Esophagus squamous epithelium (tissue), 5 donors: ENCODE measurements around the gene EHBP1. TPM values are rescaled to one million over a fixed set of nuclear protein-coding genes. Genes with fewer than 3 reads are reported as not detected.

Experiments
- DNase-seq: peaks from one replicate; lab custom pipeline; 2025; lab: John Stamatoyannopoulos, UW
- H3K27ac ChIP-seq, 4 donors: fragments of 200-600 bp; sonication (generic); one replicate each; pipeline ENCODE4 v1.5.1; 2016 to 2019; ENCODE audit warnings: mild to moderate bottlenecking in 1 of 4
- H3K27me3 ChIP-seq, 4 donors: fragments of 200-600 bp; sonication (generic); 1 replicate in 3 of 4; 2 replicates in 1 of 4; pipeline versions ENCODE4 v1.5.1 to v1.6.0; 2017 to 2021; ENCODE audit warnings: antibody characterized with exemption in 1 of 4
- H3K36me3 ChIP-seq, 3 donors: fragments of 200-600 bp; sonication (generic); one replicate each; pipeline ENCODE4 v1.5.1; 2016 to 2019
- H3K4me1 ChIP-seq, 3 donors: fragments of 200-600 bp; sonication (generic); one replicate each; pipeline ENCODE4 v1.5.1; 2017 to 2019
- H3K4me3 ChIP-seq, 4 donors: fragments of 200-600 bp; sonication (generic); 1 replicate in 3 of 4; 2 replicates in 1 of 4; pipeline ENCODE4 v1.5.1; 2016 to 2019; ENCODE audit warnings: mild to moderate bottlenecking in 2 of 4, moderate library complexity in 1 of 4
- H3K9me3 ChIP-seq, 3 donors: fragments of 200-600 bp; sonication (generic); one replicate each; pipeline ENCODE4 v1.5.1; 2016 to 2019
- POLR2A ChIP-seq, 4 donors: fragments of 450-650 bp; IDR thresholded peaks; one replicate each; pipeline ENCODE4 v1.6.1; 2017; ENCODE audit warnings: antibody characterized with exemption in 4 of 4, mild to moderate bottlenecking in 4 of 4, moderate library complexity in 3 of 4
- WGBS, 2 donors: methylation state at CpG; one replicate each; pipeline ENCODE4 v1.1.5; 2018; 5-methylcytosine and 5-hydroxymethylcytosine counted together
- intact Hi-C: fragments of 100-400 bp; cut with DNase I; formaldehyde crosslinking; loops from one replicate; pipeline ENCODE4 v1.15.0; 2022
- total RNA-seq, 4 donors: library from RNA; depleted of rRNA; stranded (reverse); fragments of >200 nt; gene quantifications; one replicate each; pipeline ENCODE4 v1.1.0, GENCODE V29; 2016
- TF ChIP-seq, protein P1 (sequence below), 6 experiments: fragments of 450-650 bp in 4 of 6; fragments of 200-600 bp in 2 of 6; sonication (generic) in 2 of 6; IDR thresholded peaks; one replicate each; pipeline ENCODE4 v1.5.1; 2016 to 2019; ENCODE audit warnings: antibody characterized with exemption in 6 of 6, mild to moderate bottlenecking in 4 of 6, moderate library complexity in 4 of 6
- donor health status: DM: yes; HTN: yes; CAD: no.

The EHBP1 gene
- total RNA-seq, 4 donors from 2014 or later, result 59.6 to 111 (median 77.9) TPM

DNA sequence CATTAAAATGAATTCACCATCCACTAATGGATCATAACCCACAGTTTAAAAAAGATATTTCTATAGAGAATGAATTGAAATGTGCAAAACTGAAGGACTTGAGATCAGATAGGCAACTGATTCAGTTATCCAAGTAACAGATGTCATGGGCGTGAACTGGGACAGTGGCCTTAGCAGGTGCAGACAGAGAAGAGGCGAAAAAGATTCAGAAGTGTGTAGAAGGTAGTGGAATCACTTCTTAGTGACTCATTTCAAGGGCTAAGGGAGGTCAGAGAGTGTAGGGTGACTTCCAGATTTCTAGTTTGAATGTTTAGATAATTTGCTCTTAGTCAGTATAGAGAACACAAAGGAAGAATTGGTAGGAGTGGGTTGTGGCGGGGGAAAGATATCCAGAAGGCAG lies 79.7 kb downstream of the EHBP1 start:
- H3K36me3 ChIP-seq, result peaks cover 0 to 8% (median 0%) of the 10 kb centered on the region in 3 donors
- H3K4me1 ChIP-seq, result peaks cover 0 to 68% (median 6%) of the 10 kb centered on the region in 3 donors
- TF ChIP-seq, protein P1, sequence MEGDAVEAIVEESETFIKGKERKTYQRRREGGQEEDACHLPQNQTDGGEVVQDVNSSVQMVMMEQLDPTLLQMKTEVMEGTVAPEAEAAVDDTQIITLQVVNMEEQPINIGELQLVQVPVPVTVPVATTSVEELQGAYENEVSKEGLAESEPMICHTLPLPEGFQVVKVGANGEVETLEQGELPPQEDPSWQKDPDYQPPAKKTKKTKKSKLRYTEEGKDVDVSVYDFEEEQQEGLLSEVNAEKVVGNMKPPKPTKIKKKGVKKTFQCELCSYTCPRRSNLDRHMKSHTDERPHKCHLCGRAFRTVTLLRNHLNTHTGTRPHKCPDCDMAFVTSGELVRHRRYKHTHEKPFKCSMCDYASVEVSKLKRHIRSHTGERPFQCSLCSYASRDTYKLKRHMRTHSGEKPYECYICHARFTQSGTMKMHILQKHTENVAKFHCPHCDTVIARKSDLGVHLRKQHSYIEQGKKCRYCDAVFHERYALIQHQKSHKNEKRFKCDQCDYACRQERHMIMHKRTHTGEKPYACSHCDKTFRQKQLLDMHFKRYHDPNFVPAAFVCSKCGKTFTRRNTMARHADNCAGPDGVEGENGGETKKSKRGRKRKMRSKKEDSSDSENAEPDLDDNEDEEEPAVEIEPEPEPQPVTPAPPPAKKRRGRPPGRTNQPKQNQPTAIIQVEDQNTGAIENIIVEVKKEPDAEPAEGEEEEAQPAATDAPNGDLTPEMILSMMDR (IDR thresholded peaks at IDR 0.05), result no peak
- no peak for TF ChIP-seq POLR2A (IDR thresholded peaks at IDR 0.05)
- DNase-seq, result no peak
- intact Hi-C loops, result no loop called here
- no peaks in the 10 kb centered on the region for H3K27me3 ChIP-seq
- no peaks in the 10 kb centered on the region for H3K9me3 ChIP-seq
- H3K27ac ChIP-seq, result peak overlapping the region in 2 of 4 donors; percentile 30 to 59
- 88 to 90% methylated on average over 3 of the region's 3 CpGs for WGBS, 2 donors
- no peak overlapping the region for H3K4me3 ChIP-seq

DNA sequence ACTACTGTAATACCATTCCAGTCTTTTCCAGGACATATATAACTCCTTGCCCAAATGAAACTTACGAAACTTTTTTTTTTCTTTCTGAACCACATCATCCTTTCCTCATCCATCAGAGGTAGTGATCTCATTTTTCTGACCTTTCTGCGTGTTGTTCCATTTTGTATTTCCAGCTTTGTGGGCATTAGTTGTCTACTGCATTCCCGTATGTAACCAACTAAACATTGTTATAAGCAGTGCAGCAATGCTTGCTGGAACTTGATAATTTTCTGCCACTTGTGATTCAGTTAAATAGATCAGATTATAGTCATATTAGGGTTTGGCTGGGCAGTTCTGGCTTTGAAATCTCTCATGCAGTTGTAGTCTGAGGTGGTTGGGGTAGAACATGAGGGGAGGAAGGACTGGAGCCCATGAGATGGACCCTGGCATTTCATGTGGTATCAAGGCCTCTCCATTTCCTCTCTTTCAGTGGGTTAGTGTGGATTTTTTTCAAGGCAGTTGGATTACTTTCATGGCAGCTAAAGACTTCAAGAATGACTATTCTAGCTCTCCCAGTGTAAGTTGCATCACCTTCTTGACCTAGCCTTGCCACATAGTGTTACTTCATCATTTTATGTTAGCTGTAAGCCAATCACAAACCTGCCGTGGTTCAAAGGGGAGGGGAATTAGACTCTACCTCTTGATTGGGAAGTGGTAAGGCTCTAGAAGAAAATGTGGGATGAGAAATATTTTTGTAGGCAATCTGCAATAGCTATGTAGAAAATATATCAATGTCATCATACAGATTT lies 80.5 kb downstream of the EHBP1 start:
- Histone ChIP-seq H3K4me3 (no peak overlapping the region), H3K27ac (peak overlapping the region; percentile 0 to 59 (median 43)), H3K36me3 (peaks cover 0 to 8% (median 0%) of the 10 kb centered on the region in 3 donors), H3K9me3 (no peaks in the 10 kb centered on the region), H3K27me3 (no peaks in the 10 kb centered on the region), H3K4me1 (peaks cover 0 to 72% (median 6%) of the 10 kb centered on the region in 3 donors)
- 45 to 54% methylated on average over 4 of the region's 4 CpGs for WGBS, 2 donors
- TF ChIP-seq POLR2A (IDR thresholded peaks at IDR 0.05), result no peak
- TF ChIP-seq, protein P1 (IDR thresholded peaks at IDR 0.05), result no peak
- intact Hi-C loops, result no loop called here
- DNase-seq, result no peak

DNA sequence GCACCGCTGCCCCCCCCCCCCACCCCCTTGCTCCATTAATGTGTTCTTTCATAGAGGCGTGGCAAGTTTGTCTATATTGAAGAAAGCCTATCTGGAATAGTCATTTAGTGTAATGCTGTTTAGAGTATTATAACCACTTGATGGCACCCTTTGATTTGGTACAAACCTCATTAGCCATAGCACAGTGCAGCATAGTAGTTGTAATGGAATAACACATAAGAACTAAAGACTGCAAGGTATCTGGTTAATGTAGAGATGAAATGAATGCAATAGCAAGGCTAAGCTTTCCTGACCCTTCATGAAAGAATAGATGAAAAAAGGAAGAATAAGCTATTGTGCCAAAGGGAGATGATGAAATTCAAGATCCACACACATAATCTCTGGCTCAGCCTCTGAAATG lies 81.9 kb downstream of the EHBP1 start:
- Histone ChIP-seq H3K4me1 (peaks cover 0 to 65% (median 6%) of the 10 kb centered on the region in 3 donors), H3K27ac (no peak overlapping the region), H3K4me3 (no peak overlapping the region), H3K36me3 (peaks cover 0 to 8% (median 0%) of the 10 kb centered on the region in 3 donors), H3K27me3 (no peaks in the 10 kb centered on the region), H3K9me3 (no peaks in the 10 kb centered on the region)
- intact Hi-C loops, result no loop called here
- no peak for TF ChIP-seq POLR2A (IDR thresholded peaks at IDR 0.05)
- TF ChIP-seq, protein P1 (IDR thresholded peaks at IDR 0.05), result peak in 4 of 6 experiments; percentile 12 to 50 (median 26)
- 11 to 13% methylated on average over 2 of the region's 2 CpGs for WGBS, 2 donors
- DNase-seq, result no peak

DNA sequence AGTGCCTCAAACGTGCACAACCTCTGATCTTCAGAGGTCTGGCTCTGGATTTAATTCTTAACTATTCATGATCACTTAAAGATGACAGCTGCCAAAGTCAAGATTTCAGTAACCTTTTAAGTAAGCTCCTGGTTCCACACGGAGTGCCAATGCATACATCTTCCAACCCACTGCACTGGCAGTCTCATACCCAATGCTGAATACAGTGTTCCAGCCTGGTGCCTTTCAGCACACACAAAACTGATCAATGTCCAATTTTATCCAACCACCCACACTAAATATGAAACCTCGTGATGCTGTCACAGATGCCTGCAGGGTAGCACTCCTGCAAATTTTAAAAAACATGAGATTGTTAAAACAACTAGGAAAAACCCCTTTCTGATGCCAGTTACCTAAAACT lies 84.0 kb downstream of the EHBP1 start:
- Histone ChIP-seq H3K4me1 (peaks cover 0 to 65% (median 6%) of the 10 kb centered on the region in 3 donors), H3K4me3 (no peak overlapping the region), H3K27me3 (no peaks in the 10 kb centered on the region), H3K36me3 (no peaks in the 10 kb centered on the region), H3K9me3 (no peaks in the 10 kb centered on the region), H3K27ac (peak overlapping the region in 1 of 4 donors; percentile 10)
- intact Hi-C loops, result no loop called here
- TF ChIP-seq POLR2A (IDR thresholded peaks at IDR 0.05), result no peak
- TF ChIP-seq, protein P1 (IDR thresholded peaks at IDR 0.05), result no peak
- WGBS, 2 donors, result 29 to 35% methylated on average over 3 of the region's 3 CpGs
- DNase-seq, result no peak

DNA sequence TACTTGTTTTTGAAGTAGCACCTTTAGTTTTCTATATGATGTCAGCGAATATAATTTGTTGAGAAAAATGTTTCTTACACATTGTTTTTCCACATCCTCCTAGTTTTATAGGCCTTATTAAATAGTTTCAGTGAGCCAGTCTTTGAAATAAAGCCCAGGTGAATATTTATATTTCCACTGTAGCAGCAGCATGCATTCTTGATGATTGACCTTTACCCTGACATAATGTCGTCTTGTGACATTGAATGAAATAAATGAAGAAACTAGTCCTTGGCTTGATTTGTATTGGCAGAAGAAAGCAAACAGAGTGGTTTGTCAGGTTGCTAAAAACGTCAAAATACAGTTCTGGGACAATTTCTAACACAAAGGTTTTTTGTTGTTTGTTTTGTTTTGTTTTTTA lies 84.4 kb downstream of the EHBP1 start:
- DNase-seq, result no peak
- TF ChIP-seq, protein P1 (IDR thresholded peaks at IDR 0.05), result no peak
- no peak for TF ChIP-seq POLR2A (IDR thresholded peaks at IDR 0.05)
- no peak overlapping the region for H3K4me3 ChIP-seq
- no peaks in the 10 kb centered on the region for H3K36me3 ChIP-seq
- H3K4me1 ChIP-seq, result peaks cover 0 to 69% (median 6%) of the 10 kb centered on the region in 3 donors
- intact Hi-C loops, result no loop called here
- WGBS, 2 donors, result 44 to 47% methylated on average over 3 of the region's 3 CpGs
- no peaks in the 10 kb centered on the region for H3K9me3 ChIP-seq
- H3K27ac ChIP-seq, result peak overlapping the region in 1 of 4 donors; percentile 10
- H3K27me3 ChIP-seq, result no peaks in the 10 kb centered on the region
